CD4-positive, alpha-beta T cell treated with Interleukin-6 at 100 ng/mL for 8 hours (primary cell): ENCODE results near the gene RBAK.
"Not testable (repeated sequence)": the region's sequence is repeated elsewhere in the genome, so short reads cannot be mapped to it uniquely, and the experiment has no call there.

Experiments
- DNase-seq: peaks from one replicate; pipeline ENCODE4 v3.0.0-alpha.2; 2020; ENCODE audit warnings: mixed read lengths, low spot score

Gene RBAK

DNA sequence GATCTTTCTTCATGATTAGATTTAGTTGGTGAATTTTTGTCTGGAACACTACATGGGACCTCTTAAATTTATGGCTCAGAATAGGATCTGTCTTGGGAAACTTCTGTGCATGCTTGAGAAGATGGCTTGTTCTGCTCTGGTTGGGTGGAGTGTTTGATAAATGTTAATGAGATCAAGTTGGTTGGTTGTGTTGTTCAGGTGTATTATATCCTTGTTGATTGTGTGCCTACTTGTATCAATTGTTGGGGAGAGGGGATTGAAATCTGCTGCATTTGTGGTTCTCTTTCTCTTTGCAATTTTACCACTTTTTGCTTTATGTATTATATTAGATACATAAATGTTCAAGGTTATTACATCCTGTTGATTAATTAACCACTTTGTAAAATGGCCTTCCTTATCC lies 6.1 kb downstream of the RBAK start:
- DNase-seq = not testable (repeated sequence)

- DNase-seq = no peak
Observed at GRCh38 chr7:5053175-5053574, 7.5 kb downstream of the RBAK start.

DNA sequence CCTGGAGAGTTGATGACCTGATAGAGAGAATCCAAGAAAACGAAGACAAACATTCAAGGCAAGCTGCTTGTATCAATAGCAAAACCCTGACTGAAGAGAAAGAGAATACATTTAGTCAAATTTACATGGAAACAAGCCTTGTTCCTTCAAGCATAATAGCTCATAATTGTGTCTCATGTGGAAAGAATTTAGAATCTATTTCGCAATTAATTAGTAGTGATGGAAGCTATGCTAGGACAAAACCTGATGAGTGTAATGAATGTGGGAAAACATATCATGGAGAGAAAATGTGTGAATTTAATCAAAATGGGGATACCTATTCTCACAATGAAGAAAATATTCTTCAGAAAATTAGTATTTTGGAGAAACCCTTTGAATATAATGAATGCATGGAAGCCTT lies 18.0 kb downstream of the RBAK start:
- no peak for DNase-seq

- DNase-seq = no peak
Observed at GRCh38 chr7:5064391-5065106, 18.9 kb downstream of the RBAK start.

DNA sequence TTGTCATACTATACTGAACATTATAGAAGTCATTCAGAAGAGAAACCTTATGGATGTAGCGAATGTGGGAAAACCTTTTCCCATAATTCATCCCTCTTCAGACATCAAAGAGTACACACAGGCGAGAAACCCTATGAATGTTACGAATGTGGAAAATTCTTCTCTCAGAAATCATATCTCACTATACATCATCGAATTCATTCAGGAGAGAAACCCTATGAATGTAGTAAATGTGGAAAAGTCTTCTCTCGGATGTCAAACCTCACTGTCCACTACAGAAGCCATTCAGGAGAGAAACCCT lies 19.4 kb downstream of the RBAK start:
- DNase-seq = no peak

DNA sequence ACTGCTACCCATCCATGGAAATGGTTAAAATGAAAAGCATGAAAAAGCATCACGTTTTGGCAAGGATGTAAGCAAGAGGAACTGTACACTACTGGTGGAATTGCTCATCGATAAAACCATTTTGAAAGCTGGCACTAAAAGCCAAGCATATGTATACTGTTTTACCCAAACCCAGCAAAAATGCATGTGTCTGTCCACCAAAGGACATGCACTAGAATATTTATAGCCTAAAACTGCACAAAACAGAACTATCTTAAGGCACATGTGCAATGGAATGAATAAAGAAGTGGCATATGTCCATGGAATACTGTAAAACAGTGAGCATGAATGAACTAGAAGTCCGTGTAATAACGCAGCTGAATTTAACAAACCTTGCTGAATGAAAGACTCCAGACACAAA lies 22.9 kb downstream of the RBAK start:
- no peak for DNase-seq

DNA sequence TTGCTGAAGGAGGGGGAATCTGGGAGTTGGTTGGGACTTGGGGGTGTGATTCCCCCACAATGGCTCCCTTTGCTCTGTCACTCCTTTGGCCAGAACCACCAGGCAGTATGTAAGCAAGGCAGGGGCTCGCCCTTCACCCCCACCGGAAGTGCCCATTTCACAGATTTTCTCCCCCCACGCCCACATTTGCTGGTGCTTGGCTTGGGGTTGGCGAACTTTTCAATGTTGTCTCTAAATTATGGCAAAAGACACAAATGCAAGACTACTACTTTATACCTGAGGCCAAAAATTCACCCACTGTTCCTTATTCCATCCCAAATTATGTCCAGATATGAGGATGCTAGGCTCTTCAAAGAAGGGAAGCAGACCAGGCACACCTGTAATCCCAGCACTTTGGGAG lies 24.5 kb downstream of the RBAK start:
- DNase-seq = no peak

GRCh38 chr7:5075187-5075586 lies 29.5 kb downstream of the RBAK start:
- not testable (repeated sequence) for DNase-seq

DNA sequence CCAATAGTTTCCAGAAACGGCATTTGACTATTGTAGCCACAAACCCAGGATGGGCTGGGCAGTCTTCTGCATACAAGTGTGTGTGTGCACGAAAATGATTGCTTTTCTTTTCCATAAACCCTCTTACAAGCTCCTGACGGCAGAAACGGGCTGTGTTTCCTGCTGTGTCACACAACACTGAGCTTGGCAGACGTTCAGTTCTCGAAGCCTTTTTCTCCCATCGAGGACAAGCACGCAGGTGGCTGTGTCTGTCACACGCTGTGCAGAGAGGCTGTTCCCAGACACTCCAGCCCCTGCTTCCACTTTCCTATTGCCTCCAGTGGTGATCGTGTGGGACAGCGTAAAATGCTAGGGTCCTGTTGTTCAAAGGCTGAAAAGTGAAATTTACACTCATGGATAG lies 32.1 kb downstream of the RBAK start:
- DNase-seq = no peak

GRCh38 chr7:5082806-5083205 lies 37.1 kb downstream of the RBAK start:
- DNase-seq = no peak

DNA sequence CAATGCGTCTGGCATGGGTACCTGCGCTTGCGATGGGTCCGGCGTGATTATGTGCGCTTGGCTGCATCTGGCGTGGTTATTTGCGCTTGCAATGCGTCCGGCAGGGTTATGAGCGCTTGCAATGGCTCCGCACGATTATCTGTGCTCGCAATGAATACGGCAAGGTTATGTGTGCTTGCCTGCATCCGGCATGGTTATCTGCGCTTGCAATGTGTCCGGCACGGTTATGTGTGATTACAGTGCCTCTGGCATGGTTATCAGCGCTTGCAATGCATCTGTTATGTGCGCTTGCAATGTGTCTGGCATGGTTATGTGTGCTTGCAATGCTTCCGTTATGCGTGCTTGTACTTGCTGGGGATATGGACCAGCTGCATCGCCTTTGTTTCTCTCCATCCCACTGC lies 37.7 kb downstream of the RBAK start:
- DNase-seq = no peak

- no peak for DNase-seq
Observed at GRCh38 chr7:5086256-5086655, 40.6 kb downstream of the RBAK start.

DNA sequence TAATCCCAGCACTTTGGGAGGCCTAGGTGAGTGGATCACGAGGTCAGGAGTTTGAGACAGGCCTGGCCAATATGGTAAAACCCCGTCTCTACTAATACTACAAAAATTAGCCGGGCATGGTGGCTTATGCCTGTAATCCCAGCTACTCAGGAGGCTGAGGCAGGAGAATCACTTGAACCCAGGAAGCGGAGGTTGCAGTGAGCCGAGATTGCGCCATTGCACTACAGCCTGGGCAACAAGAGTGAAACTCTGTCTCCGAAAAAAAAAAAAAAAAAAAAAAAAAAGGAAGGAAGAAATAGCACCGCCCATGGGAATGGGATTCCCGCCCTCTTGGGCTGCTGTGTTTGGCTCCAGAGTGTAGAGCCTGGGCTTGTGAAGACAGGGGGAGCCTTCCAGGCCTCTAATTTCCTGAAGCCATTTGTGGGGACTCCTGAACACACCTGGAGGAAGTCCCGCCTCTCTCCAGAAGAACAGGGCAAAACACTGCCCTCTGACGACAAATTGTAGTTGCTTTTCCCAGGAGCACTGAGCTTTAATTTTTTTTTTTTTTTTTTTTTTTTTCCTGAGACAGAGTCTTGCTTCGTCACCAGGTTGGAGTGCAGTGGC lies 42.7 kb downstream of the RBAK start:
- not testable (repeated sequence) for DNase-seq

DNA sequence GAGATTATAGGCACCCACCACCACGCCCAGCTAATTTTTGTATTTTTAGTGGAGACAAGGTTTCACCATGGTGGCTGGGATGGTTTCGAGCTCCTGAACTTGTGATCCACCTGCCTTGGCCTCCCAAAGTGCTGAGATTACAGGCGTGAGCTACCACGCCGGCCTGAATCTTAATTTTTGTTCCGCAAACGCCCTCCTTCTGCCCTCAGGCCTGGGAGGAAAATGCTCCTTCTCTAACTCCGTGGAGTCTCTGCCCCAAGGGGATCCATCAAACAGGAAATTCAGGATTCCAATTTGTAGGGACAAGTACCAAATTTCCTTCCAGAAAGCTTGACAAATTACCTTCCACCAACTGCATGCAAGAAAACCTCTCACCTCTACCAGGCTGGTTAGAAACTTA lies 43.2 kb downstream of the RBAK start:
- no peak for DNase-seq

GRCh38 chr7:5093948-5094347 lies 48.3 kb downstream of the RBAK start:
- DNase-seq = no peak

DNA sequence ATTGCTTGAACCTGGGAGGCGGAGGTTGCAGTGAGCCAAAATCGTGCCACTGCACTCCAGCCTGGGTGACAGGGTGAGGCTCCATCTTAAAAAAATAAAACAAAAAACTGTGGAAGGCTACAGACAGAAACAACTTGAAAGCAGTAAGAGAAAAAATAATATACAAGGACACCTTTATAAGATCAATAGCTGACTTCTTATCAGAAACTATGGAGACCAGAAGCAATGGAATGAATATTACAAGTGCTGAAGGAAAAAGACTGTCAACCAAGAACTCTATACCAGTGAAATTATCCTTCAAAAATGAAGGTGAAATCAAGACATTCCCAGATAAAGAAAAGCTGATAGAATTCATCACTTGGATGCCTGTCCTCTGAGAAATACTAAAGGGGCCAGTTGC lies 49.0 kb downstream of the RBAK start:
- no peak for DNase-seq

GRCh38 chr7:5116359-5116758 lies 70.7 kb downstream of the RBAK start:
- no peak for DNase-seq

DNA sequence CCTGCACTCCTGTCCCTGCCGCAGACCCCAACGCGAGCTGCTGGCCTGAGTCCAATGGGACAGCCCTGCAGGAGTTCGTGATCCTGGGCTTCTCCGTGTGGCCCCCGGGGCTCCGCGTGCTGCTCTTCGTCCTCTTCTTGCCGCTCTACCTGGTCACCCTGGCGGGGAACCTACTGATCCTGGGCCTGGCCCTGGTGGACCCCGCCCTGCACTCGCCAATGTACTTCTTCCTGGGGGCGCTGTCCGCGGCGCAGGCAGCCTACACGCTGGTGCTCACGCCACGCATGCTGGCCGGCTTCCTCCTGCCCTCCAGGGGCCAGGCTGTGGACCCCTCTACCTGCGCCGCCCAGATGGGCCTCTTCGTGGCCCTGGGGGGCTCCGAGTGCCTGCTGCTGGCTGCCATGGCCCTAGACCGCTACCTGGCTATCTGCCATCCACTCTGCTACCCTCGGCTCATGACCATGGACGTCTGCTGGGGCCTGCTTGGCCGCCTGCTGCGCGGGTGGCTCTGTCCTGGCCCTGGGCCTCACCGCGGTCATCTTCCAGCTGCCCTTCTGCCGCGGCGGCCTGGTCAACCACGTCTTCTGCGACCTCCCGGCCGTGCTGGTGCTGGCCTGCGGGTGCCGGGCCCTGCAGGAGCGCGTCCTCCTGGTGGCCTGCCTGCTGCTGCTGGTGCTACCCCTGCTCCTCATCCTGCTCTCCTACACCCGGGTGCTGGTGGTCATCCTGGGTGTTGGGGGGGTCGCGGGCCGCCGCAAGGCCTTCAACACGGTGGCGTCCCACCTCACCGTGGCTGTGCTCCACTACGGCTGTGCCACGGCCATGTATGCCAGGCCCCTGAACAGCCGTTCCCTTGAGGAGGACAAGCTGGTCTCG lies 71.7 kb downstream of the RBAK start:
- DNase-seq = no peak
